Measurements from ENCODE around the gene CPB2. TPM values are rescaled to one million over a fixed set of nuclear protein-coding genes. Genes with fewer than 3 reads are reported as not detected.

The CPB2 gene
- polyA plus RNA-seq: 0.14 TPM

GRCh38 chr13:46104868-46105267 is at the start of gene CPB2:
Gene CPB2, minus strand, starts transcription at chr13:46105033. Its CDS starts 24 bp downstream, at chr13:46105009.
- peaks cover 4 to 10% (median 4%) of the 10 kb centered on the region in 3 donors for H3K4me1 Mint-ChIP-seq
- peaks cover 10% of the 10 kb centered on the region for H3K27me3 Mint-ChIP-seq
- no peaks in the 10 kb centered on the region for H3K9me3 Mint-ChIP-seq
- H3K27ac Mint-ChIP-seq: no peak within 1 kb of the TSS
- no peaks in the 10 kb centered on the region for H3K36me3 Mint-ChIP-seq
- H3K4me3 Mint-ChIP-seq: no peak within 1 kb of the TSS

DNA sequence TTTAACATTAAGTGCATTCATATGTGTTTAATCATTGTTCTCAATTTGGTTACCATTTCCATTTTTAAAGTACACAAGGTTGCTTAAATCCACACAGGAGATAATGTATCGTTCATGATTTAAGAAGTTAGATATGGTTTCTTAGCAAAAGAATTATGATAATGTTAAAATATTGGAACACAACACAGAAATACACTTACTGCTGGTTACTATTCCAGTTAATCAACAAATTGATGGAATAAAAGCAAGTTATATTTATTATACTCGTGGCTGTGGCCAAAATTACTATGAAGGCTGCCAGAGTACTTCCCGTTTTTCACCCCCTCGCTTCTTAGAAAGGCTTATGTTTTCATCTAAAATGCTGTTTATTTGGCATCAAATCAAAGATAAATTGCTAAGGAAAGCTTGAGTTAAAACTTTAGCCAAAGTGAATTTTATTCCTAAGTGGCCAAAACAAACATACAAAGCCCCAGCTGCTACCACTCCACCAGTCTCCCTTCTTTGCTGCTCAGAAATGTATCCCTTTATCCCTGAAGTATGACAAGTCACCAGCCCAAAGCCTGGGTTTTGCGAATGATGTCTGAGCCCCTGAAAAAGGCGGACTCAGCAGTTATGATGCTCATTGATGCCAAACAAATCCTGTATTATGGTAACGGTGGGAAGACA is 49.4 kb upstream of the CPB2 start:
- Mint-ChIP-seq H3K27me3 (no peaks in the 10 kb centered on the region), H3K9me3 (no peaks in the 10 kb centered on the region), H3K4me3 (no peak overlapping the region), H3K36me3 (peaks cover 7% of the 10 kb centered on the region), H3K27ac (peak overlapping the region in 2 of 3 donors; percentile 72), H3K4me1 (peaks cover 2 to 7% (median 4%) of the 10 kb centered on the region in 3 donors)

- H3K27ac Mint-ChIP-seq: peak overlapping the region in 2 of 3 donors; percentile 26 to 90
- no peak overlapping the region for H3K4me3 Mint-ChIP-seq
- no peaks in the 10 kb centered on the region for H3K9me3 Mint-ChIP-seq
- H3K4me1 Mint-ChIP-seq: peaks cover 0 to 3% (median 1%) of the 10 kb centered on the region in 3 donors
- peaks cover 7% of the 10 kb centered on the region for H3K36me3 Mint-ChIP-seq
- H3K27me3 Mint-ChIP-seq: no peaks in the 10 kb centered on the region
These were observed 47.9 kb upstream of the CPB2 start for GRCh38 chr13:46152627-46153328.

- H3K27ac Mint-ChIP-seq: peak overlapping the region; percentile 16 to 76 (median 68)
- H3K4me1 Mint-ChIP-seq: peaks cover 1 to 3% (median 1%) of the 10 kb centered on the region in 3 donors
- no peaks in the 10 kb centered on the region for H3K9me3 Mint-ChIP-seq
- H3K4me3 Mint-ChIP-seq: no peak overlapping the region
- H3K27me3 Mint-ChIP-seq: no peaks in the 10 kb centered on the region
- peaks cover 9% of the 10 kb centered on the region for H3K36me3 Mint-ChIP-seq
These were observed 45.4 kb upstream of the CPB2 start for GRCh38 chr13:46150134-46150693.

- Mint-ChIP-seq H3K27me3 (no peaks in the 10 kb centered on the region), H3K4me3 (no peak overlapping the region), H3K9me3 (no peaks in the 10 kb centered on the region), H3K27ac (peak overlapping the region; percentile 16 to 69 (median 26)), H3K36me3 (peaks cover 11% of the 10 kb centered on the region), H3K4me1 (peaks cover 1 to 5% (median 4%) of the 10 kb centered on the region in 3 donors)
These were observed 44.7 kb upstream of the CPB2 start for GRCh38 chr13:46149272-46150133.

DNA sequence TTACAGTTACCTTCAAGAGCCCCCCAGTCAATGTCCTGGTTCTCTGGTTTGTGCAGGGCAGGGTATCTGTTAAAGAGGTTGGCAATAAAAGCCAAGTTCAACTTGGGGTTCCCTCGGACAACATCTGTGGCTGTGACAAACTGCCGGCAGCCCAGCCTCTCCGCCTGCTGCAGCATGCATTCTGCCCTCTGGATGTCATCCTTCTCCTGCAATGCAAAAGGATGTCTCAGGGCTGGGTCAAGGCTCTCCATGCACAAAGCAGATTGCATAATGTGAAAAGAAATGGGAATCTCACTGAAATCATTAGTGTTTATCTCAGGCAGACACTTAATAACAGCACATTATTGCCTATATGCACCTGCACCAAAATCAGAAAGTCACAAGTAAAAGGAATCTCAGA is 42.1 kb upstream of the CPB2 start:
- Mint-ChIP-seq H3K4me1 (peaks cover 1 to 5% (median 5%) of the 10 kb centered on the region in 3 donors), H3K4me3 (no peak overlapping the region), H3K27ac (no peak overlapping the region), H3K27me3 (no peaks in the 10 kb centered on the region), H3K9me3 (no peaks in the 10 kb centered on the region), H3K36me3 (peaks cover 5% of the 10 kb centered on the region)

GRCh38 chr13:46145950-46146349 is 41.1 kb upstream of the CPB2 start:
- peaks cover 4% of the 10 kb centered on the region for H3K36me3 Mint-ChIP-seq

DNA sequence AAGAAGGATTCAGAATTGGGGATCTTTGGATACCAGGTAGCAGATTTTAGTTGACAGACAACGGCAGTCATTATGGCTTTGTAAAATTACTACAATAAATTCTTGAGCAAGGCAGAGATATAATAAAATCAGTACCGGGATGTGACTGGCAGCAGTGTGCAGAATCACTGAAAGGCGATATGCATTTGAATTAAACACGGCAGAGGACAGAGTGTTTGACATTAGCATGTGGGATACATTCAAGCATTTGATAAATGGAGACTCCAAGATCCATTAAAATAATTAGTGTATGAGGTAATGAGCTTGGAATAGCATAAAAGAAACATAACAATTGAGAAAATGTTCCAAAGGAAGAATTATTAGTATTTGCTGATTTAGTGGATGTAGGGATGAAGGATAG is 40.3 kb upstream of the CPB2 start:
- H3K36me3 Mint-ChIP-seq: peaks cover 4% of the 10 kb centered on the region

More at GRCh38 chr13:46145950-46146349, 41.1 kb upstream of the CPB2 start:
- H3K27me3 Mint-ChIP-seq: no peaks in the 10 kb centered on the region
- H3K4me3 Mint-ChIP-seq: no peak overlapping the region
- no peaks in the 10 kb centered on the region for H3K9me3 Mint-ChIP-seq
- H3K4me1 Mint-ChIP-seq: peaks cover 1 to 5% (median 5%) of the 10 kb centered on the region in 3 donors
- no peak overlapping the region for H3K27ac Mint-ChIP-seq

GRCh38 chr13:46143184-46143701 is 38.4 kb upstream of the CPB2 start:
- Mint-ChIP-seq H3K27ac (peak overlapping the region in 2 of 3 donors; percentile 11 to 35), H3K9me3 (no peaks in the 10 kb centered on the region), H3K4me3 (no peak overlapping the region), H3K4me1 (peaks cover 0 to 7% (median 5%) of the 10 kb centered on the region in 3 donors), H3K27me3 (no peaks in the 10 kb centered on the region), H3K36me3 (peaks cover 8% of the 10 kb centered on the region)

More for the DNA sequence above, 40.3 kb upstream of the CPB2 start:
- Mint-ChIP-seq H3K4me3 (no peak overlapping the region), H3K4me1 (peaks cover 1 to 7% (median 5%) of the 10 kb centered on the region in 3 donors), H3K27ac (peak overlapping the region in 2 of 3 donors; percentile 27 to 60), H3K27me3 (no peaks in the 10 kb centered on the region), H3K9me3 (no peaks in the 10 kb centered on the region)

GRCh38 chr13:46142776-46143175 is 37.9 kb upstream of the CPB2 start:
- no peak overlapping the region for H3K4me3 Mint-ChIP-seq
- no peaks in the 10 kb centered on the region for H3K9me3 Mint-ChIP-seq
- H3K27ac Mint-ChIP-seq: peak overlapping the region in 1 of 3 donors; percentile 39
- no peaks in the 10 kb centered on the region for H3K27me3 Mint-ChIP-seq
- H3K36me3 Mint-ChIP-seq: peaks cover 8% of the 10 kb centered on the region
- peaks cover 0 to 7% (median 5%) of the 10 kb centered on the region in 3 donors for H3K4me1 Mint-ChIP-seq

DNA sequence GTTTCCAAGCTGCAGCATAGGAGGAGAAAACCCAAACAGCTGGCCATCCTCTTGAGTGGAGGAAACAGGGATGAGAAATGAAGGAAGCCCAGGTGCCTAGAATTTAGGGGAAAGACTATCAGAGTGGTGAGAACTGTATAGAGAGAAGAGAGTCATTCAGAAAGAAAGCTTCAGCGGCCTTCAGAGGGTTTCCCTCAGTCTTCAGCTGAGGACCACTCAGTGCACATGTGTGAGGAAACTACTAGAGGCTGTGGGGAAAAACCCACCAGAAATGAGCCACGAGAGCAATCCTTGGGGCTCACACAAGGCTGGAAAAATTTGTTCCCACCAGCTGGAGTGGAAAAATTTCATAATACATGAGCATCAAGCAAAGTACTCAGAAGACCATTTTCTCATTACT is 35.2 kb upstream of the CPB2 start:
- H3K9me3 Mint-ChIP-seq: no peaks in the 10 kb centered on the region
- H3K4me1 Mint-ChIP-seq: peaks cover under 1 to 5% (median 2%) of the 10 kb centered on the region in 3 donors
- H3K27me3 Mint-ChIP-seq: no peaks in the 10 kb centered on the region
- peak overlapping the region in 1 of 3 donors; percentile 54 for H3K27ac Mint-ChIP-seq
- peaks cover 9% of the 10 kb centered on the region for H3K36me3 Mint-ChIP-seq
- H3K4me3 Mint-ChIP-seq: no peak overlapping the region

GRCh38 chr13:46137627-46138317 is 32.9 kb upstream of the CPB2 start:
- peaks cover 10% of the 10 kb centered on the region for H3K36me3 Mint-ChIP-seq
- peaks cover 0 to 2% (median 2%) of the 10 kb centered on the region in 3 donors for H3K4me1 Mint-ChIP-seq
- H3K27me3 Mint-ChIP-seq: no peaks in the 10 kb centered on the region
- no peaks in the 10 kb centered on the region for H3K9me3 Mint-ChIP-seq
- H3K4me3 Mint-ChIP-seq: no peak overlapping the region
- H3K27ac Mint-ChIP-seq: peak overlapping the region in 2 of 3 donors; percentile 5 to 89

- Mint-ChIP-seq H3K9me3 (no peaks in the 10 kb centered on the region), H3K4me3 (no peak overlapping the region), H3K27ac (peak overlapping the region in 1 of 3 donors; percentile 76), H3K27me3 (no peaks in the 10 kb centered on the region), H3K36me3 (peaks cover 10% of the 10 kb centered on the region), H3K4me1 (peaks cover 0 to 2% (median 2%) of the 10 kb centered on the region in 3 donors)
These were observed 31.9 kb upstream of the CPB2 start for GRCh38 chr13:46136688-46137087.

Measured in IgD-negative memory B cell (primary cell).